ENCODE measurements around the gene JAZF1. TPM values are rescaled to one million over a fixed set of nuclear protein-coding genes. Genes with fewer than 3 reads are reported as not detected.

Gene JAZF1
- total and polyA plus RNA-seq, 10 of the 15 experiments (the other 5 are each of a cell fraction or from before 2014, with no cell fraction given) = 0.04 to 0.82 (median 0.15) TPM; not detected in 3

DNA sequence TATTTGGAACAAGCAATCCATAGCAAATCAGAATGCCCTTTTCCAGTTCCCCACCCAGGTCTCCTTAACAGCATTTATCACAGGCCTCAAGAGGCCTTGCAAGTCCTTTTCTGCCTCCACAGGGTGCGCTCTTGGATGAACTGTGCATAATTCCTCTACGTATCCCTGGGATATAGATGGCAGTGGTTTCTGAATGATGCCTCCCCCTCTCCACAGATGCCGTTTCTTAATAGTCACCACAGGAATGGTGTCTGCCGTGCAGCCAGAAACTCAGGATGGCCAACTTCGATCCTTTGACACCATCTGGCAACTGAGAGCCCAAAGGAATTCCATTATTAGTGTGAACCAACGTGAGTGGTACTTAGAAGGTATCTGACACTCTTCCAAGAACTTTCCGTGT, 43.1 kb downstream of the JAZF1 start:
- no TSS peak for BruUV-seq (replicated peaks)
- FAIRE-seq (no peak), ATAC-seq (no peak), DNase-seq (ENCODE audit: low read depth, low spot score) (no peak)
- no peaks in the 10 kb centered on the region for H4K20me1 ChIP-seq (ENCODE audit: control insufficient read depth, insufficient read depth)
- RAD21 ChIA-PET (ENCODE audit: unreplicated experiment) = no interaction called here
- H3K27ac ChIP-seq (ENCODE audit: control insufficient read depth, insufficient read depth) = no peak overlapping the region
- TF ChIP-seq, protein P1, sequence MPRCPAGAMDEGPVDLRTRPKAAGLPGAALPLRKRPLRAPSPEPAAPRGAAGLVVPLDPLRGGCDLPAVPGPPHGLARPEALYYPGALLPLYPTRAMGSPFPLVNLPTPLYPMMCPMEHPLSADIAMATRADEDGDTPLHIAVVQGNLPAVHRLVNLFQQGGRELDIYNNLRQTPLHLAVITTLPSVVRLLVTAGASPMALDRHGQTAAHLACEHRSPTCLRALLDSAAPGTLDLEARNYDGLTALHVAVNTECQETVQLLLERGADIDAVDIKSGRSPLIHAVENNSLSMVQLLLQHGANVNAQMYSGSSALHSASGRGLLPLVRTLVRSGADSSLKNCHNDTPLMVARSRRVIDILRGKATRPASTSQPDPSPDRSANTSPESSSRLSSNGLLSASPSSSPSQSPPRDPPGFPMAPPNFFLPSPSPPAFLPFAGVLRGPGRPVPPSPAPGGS (IDR thresholded peaks at IDR 0.05; ENCODE audit: borderline replicate concordance, insufficient read depth, low read depth, low read length, poor library complexity, severe bottlenecking) = no peak
- TF ChIP-seq SMAD1 (IDR thresholded peaks at IDR 0.05; ENCODE audit: low read depth, partially characterized antibody) (no peak), ASH2L (IDR thresholded peaks at IDR 0.05; ENCODE audit: borderline replicate concordance, low read depth) (no peak), BACH1 (IDR thresholded peaks at IDR 0.05; ENCODE audit: borderline replicate concordance) (no peak), ZNF687 (IDR thresholded peaks at IDR 0.05) (no peak), NRF1 (conservative IDR thresholded peaks at IDR 0.05; ENCODE audit: low read depth, low read length) (no peak), ATF2 (IDR thresholded peaks at IDR 0.05; ENCODE audit: low read length) (no peak), STAT1 (conservative IDR thresholded peaks at IDR 0.05) (no peak), USF1 (IDR thresholded peaks at IDR 0.05; ENCODE audit: borderline replicate concordance, extremely low read length, insufficient read depth, low read depth, low read length) (no peak), EED (IDR thresholded peaks at IDR 0.05; ENCODE audit: low read depth) (no peak)
- TF ChIP-seq, protein P2, sequence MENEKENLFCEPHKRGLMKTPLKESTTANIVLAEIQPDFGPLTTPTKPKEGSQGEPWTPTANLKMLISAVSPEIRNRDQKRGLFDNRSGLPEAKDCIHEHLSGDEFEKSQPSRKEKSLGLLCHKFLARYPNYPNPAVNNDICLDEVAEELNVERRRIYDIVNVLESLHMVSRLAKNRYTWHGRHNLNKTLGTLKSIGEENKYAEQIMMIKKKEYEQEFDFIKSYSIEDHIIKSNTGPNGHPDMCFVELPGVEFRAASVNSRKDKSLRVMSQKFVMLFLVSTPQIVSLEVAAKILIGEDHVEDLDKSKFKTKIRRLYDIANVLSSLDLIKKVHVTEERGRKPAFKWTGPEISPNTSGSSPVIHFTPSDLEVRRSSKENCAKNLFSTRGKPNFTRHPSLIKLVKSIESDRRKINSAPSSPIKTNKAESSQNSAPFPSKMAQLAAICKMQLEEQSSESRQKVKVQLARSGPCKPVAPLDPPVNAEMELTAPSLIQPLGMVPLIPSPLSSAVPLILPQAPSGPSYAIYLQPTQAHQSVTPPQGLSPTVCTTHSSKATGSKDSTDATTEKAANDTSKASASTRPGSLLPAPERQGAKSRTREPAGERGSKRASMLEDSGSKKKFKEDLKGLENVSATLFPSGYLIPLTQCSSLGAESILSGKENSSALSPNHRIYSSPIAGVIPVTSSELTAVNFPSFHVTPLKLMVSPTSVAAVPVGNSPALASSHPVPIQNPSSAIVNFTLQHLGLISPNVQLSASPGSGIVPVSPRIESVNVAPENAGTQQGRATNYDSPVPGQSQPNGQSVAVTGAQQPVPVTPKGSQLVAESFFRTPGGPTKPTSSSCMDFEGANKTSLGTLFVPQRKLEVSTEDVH (IDR thresholded peaks at IDR 0.05; ENCODE audit: low read depth, partially characterized antibody) = no peak
- TF ChIP-seq, protein P3, sequence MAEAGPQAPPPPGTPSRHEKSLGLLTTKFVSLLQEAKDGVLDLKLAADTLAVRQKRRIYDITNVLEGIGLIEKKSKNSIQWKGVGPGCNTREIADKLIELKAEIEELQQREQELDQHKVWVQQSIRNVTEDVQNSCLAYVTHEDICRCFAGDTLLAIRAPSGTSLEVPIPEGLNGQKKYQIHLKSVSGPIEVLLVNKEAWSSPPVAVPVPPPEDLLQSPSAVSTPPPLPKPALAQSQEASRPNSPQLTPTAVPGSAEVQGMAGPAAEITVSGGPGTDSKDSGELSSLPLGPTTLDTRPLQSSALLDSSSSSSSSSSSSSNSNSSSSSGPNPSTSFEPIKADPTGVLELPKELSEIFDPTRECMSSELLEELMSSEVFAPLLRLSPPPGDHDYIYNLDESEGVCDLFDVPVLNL (IDR thresholded peaks at IDR 0.05; ENCODE audit: low read depth, low read length) = no peak
- intact Hi-C loops (cut with micrococcal nuclease; ENCODE audit: unreplicated experiment) (no loop called here), in situ Hi-C loops (cut with MboI) (no loop called here)
- SMC1A ChIA-PET (ENCODE audit: uncharacterized antibody, unreplicated experiment) = no interaction called here
- no peak overlapping the region for H2AFZ ChIP-seq (ENCODE audit: control insufficient read depth, low read depth, low read length)
- WGBS (ENCODE audit: insufficient coverage, insufficient replicate concordance, low lambda C conversion rate, missing lambda C conversion rate) = 14% methylated on average over 7 of the region's 7 CpGs
- H3K9me3 ChIP-seq (replicated peaks; ENCODE audit: control insufficient read depth, insufficient read depth, low read length) = no peaks in the 10 kb centered on the region
- H3K4me2 ChIP-seq (ENCODE audit: control insufficient read depth, insufficient read depth) = no peak overlapping the region
- H3K27me3 ChIP-seq (replicated peaks in 1 of 2; ENCODE audit: control insufficient read depth in 2 of 2, insufficient read depth in 2 of 2, low read length in 1 of 2) = peaks cover under 1 to 6% of the 10 kb centered on the region in 2 experiments; a peak in 3 of 4 replicates
- CTCF ChIA-PET = no interaction called here
- no peak overlapping the region for H3K4me3 ChIP-seq
- POLR2A ChIA-PET = no interaction called here
- no peaks in the 10 kb centered on the region for H3K36me3 ChIP-seq (ENCODE audit: control insufficient read depth in 2 of 2, insufficient read depth in 2 of 2, low read length in 1 of 2)
- no peaks in the 10 kb centered on the region for H3K79me2 ChIP-seq (ENCODE audit: control insufficient read depth, insufficient read depth, low read length)
- no peaks in the 10 kb centered on the region for H3K4me1 ChIP-seq (ENCODE audit: control insufficient read depth, insufficient read depth, low read length)
- no peak overlapping the region for H3K9ac ChIP-seq (ENCODE audit: control insufficient read depth, insufficient read depth, low read length)
